ENCODE measurements around the gene ZNF541. TPM values are rescaled to one million over a fixed set of nuclear protein-coding genes. Genes with fewer than 3 reads are reported as not detected.

Gene ZNF541
- total RNA-seq, 1 experiment from 2014 or later, result not detected

DNA sequence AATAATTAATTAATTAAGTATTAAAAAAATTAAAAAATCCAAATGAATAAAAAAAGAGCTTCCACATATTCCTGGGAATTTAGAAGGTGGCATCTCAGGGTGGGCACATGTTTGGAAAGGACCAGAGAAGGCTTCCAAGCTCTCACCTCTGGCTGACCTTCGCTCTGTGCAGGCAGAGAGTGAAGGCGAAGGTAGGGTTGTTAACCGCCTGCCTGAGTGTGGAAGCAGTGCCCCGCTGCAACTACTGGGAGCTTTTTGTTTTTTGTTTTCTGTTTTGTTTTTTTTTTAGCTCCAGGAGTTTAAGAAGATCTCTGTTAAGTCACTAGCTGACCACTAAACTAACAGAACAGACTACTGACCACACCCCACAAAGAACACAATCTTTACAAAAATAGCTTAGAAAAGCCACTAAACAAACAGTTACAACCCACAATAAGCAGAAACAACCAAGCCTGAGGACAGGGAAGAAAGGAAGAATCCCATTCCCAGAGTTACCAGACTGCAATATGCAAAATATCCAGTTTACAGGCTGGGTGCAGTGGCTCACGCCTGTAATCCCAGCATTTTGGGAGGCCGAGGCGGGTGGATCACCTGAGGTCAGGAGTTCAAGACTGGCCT is 11.4 kb downstream of the ZNF541 start:
- Mint-ChIP-seq H3K4me1 (ENCODE audit: insufficient read depth, unreplicated experiment) (peaks cover 5% of the 10 kb centered on the region), H3K27me3 (ENCODE audit: insufficient read depth, unreplicated experiment) (no peaks in the 10 kb centered on the region), H3K4me3 (ENCODE audit: unreplicated experiment) (no peak overlapping the region), H3K27ac (ENCODE audit: low read depth, unreplicated experiment) (no peak overlapping the region), H3K36me3 (ENCODE audit: insufficient read depth, unreplicated experiment) (no peaks in the 10 kb centered on the region), H3K9me3 (ENCODE audit: unreplicated experiment) (no peaks in the 10 kb centered on the region)
- DNase-seq (ENCODE audit: unreplicated experiment), result no peak
- no TSS peak for BruUV-seq (replicated peaks)
- no peak for TF ChIP-seq CTCF (IDR thresholded peaks at IDR 0.05; ENCODE audit: unreplicated experiment)
- intact Hi-C loops (cut with micrococcal nuclease), result no loop called here
- ChIA-PET POLR2A (interaction anchor here (0.6 to 1.0 kb wide), 3 partner anchors 14 to 37 kb away, joined by 3 to 4 read pairs (median 3); no protein-coding TSS in a partner anchor), CTCF (interaction anchor here (0.5 to 0.7 kb wide), 2 partner anchors 31 to 32 kb away, joined by 4 read pairs; no protein-coding TSS in a partner anchor)

GRCh38 chr19:47560999-47561398 is 11.9 kb downstream of the ZNF541 start:
- H3K4me1 Mint-ChIP-seq (ENCODE audit: insufficient read depth, unreplicated experiment), result peaks cover 5% of the 10 kb centered on the region
- no peak overlapping the region for H3K4me3 Mint-ChIP-seq (ENCODE audit: unreplicated experiment)
- TF ChIP-seq CTCF (IDR thresholded peaks at IDR 0.05; ENCODE audit: unreplicated experiment), result no peak
- ChIA-PET POLR2A (interaction anchor here (0.9 to 1.0 kb wide), 2 partner anchors 13 to 37 kb away, joined by 3 to 4 read pairs; no protein-coding TSS in a partner anchor), CTCF (interaction anchor here (0.5 to 1.1 kb wide), 3 partner anchors 30 to 307 kb away, joined by 3 to 4 read pairs (median 4); no protein-coding TSS in a partner anchor)
- no peaks in the 10 kb centered on the region for H3K27me3 Mint-ChIP-seq (ENCODE audit: insufficient read depth, unreplicated experiment)
- DNase-seq (ENCODE audit: unreplicated experiment), result no peak
- intact Hi-C loops (cut with micrococcal nuclease), result no loop called here
- no peak overlapping the region for H3K27ac Mint-ChIP-seq (ENCODE audit: low read depth, unreplicated experiment)
- no TSS peak for BruUV-seq (replicated peaks)
- H3K9me3 Mint-ChIP-seq (ENCODE audit: unreplicated experiment), result no peaks in the 10 kb centered on the region
- H3K36me3 Mint-ChIP-seq (ENCODE audit: insufficient read depth, unreplicated experiment), result no peaks in the 10 kb centered on the region

- no peak overlapping the region for H3K4me3 Mint-ChIP-seq (ENCODE audit: unreplicated experiment)
- POLR2A ChIA-PET, result interaction anchor here (0.9 kb wide), 1 partner anchor 9 kb away, joined by 3 read pairs; no protein-coding TSS in a partner anchor
- CTCF ChIA-PET, result interaction anchor here (0.9 kb wide), 1 partner anchor 16 kb away, joined by 3 read pairs; no protein-coding TSS in a partner anchor
- no peaks in the 10 kb centered on the region for H3K4me1 Mint-ChIP-seq (ENCODE audit: insufficient read depth, unreplicated experiment)
- no peak for TF ChIP-seq CTCF (IDR thresholded peaks at IDR 0.05; ENCODE audit: unreplicated experiment)
- intact Hi-C loops (cut with micrococcal nuclease), result no loop called here
- BruUV-seq (replicated peaks), result no TSS peak
- H3K9me3 Mint-ChIP-seq (ENCODE audit: unreplicated experiment), result no peaks in the 10 kb centered on the region
- no peak overlapping the region for H3K27ac Mint-ChIP-seq (ENCODE audit: low read depth, unreplicated experiment)
- H3K27me3 Mint-ChIP-seq (ENCODE audit: insufficient read depth, unreplicated experiment), result no peaks in the 10 kb centered on the region
- no peak for DNase-seq (ENCODE audit: unreplicated experiment)
- H3K36me3 Mint-ChIP-seq (ENCODE audit: insufficient read depth, unreplicated experiment), result no peaks in the 10 kb centered on the region
Observed at GRCh38 chr19:47550129-47550528, 22.8 kb downstream of the ZNF541 start.

DNA sequence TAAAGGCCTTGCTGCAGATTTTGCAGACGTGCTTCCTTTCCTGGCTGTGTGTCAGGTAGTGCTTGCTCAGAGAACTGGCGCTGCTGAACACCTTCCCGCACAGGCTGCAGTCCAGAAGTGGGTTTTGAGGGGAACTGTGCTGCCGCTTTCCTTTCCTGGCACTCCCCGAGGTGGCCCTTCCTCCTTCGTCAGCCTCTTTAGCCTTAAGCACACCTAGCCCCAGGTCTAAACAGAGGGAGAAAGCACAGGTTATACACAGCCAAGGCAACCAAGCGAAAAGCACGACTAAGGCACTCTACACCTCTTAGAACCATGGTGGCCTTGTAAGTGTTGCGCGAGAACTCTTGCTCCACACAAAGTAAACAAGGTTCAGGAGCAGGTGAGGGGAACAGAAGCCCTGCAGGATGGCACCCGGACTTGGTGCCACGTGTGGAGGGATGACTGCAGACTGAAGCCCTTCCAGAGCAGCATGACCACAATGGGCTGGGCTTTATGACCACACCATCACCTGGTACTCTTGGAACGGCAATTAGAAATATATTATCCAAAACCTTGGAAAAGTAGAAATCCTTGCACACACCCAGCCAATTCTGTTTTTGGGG is 23.6 kb downstream of the ZNF541 start:
- CTCF ChIA-PET, result interaction anchor here (0.9 kb wide), 1 partner anchor 16 kb away, joined by 3 read pairs; no protein-coding TSS in a partner anchor
- no peaks in the 10 kb centered on the region for H3K9me3 Mint-ChIP-seq (ENCODE audit: unreplicated experiment)

More for the DNA sequence above, 23.6 kb downstream of the ZNF541 start:
- no peaks in the 10 kb centered on the region for H3K36me3 Mint-ChIP-seq (ENCODE audit: insufficient read depth, unreplicated experiment)
- H3K4me3 Mint-ChIP-seq (ENCODE audit: unreplicated experiment), result no peak overlapping the region
- intact Hi-C loops (cut with micrococcal nuclease), result no loop called here
- POLR2A ChIA-PET, result no interaction called here
- no peak for DNase-seq (ENCODE audit: unreplicated experiment)
- no TSS peak for BruUV-seq (replicated peaks)
- H3K27ac Mint-ChIP-seq (ENCODE audit: low read depth, unreplicated experiment), result no peak overlapping the region
- H3K27me3 Mint-ChIP-seq (ENCODE audit: insufficient read depth, unreplicated experiment), result no peaks in the 10 kb centered on the region
- no peaks in the 10 kb centered on the region for H3K4me1 Mint-ChIP-seq (ENCODE audit: insufficient read depth, unreplicated experiment)
- TF ChIP-seq CTCF (IDR thresholded peaks at IDR 0.05; ENCODE audit: unreplicated experiment), result no peak

All from MCF 10A (cell line).